Inflammatory macrophage (primary cell): ENCODE measurements around the gene GPR180.
A peak's percentile ranks its signal among the peaks of the same experiment; 100 is the strongest.
"Not testable (repeated sequence)": the region's sequence is repeated elsewhere in the genome, so short reads cannot be mapped to it uniquely, and the experiment has no call there.

Experiments
- DNase-seq, 2 donors: peaks; one replicate each; pipeline ENCODE4 v3.0.0-alpha.2; 2020 to 2022

GPR180 gene

GRCh38 chr13:94596575-94596971 lies 5.1 kb upstream of the GPR180 start:
- DNase-seq: no peak

GRCh38 chr13:94598281-94598680 lies 3.4 kb upstream of the GPR180 start:
- no peak for DNase-seq

- no peak for DNase-seq
Measured at GRCh38 chr13:94599877-94600276, 1.8 kb upstream of the GPR180 start.

DNA sequence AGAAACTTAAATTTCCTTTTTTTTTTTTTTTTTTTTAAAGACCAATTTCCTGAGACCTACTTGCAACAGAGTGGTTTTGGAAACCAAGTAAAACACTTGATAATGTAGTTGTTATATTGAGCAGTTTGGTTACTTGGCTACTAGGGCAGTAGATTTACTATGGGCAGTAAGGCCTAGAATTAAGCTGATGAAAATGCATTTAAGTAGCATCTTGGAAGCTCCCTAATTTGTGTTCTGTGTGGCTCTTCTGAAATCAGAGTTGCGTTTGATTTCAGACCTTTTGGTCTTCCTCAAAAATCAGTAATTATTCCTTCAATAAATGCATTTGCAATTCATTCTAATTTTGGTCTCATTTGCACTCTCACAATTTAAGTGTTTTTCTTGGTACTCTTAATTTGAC lies 810 bp downstream of the GPR180 start:
- no peak for DNase-seq

DNA sequence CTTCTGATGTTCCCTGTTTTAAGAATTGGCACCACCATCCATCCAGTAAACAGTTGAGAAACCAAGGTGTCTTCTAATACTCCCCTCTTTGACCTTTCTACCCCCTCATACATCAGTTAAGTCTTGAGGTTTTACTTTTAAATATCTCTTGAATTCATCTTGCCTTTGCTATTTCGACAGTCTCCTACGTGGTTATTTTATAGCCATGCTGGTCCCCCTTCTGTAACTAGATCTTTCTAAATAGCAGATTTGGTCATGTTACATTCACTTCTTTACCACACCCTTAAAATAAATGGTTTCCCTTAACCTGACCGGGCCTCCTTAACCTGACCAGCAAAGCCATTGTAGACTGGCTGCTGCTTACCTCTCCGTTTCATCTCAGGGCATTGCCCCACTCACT lies 5.4 kb downstream of the GPR180 start:
- no peak for DNase-seq

GRCh38 chr13:94607939-94608338 lies 6.3 kb downstream of the GPR180 start:
- no peak for DNase-seq

DNA sequence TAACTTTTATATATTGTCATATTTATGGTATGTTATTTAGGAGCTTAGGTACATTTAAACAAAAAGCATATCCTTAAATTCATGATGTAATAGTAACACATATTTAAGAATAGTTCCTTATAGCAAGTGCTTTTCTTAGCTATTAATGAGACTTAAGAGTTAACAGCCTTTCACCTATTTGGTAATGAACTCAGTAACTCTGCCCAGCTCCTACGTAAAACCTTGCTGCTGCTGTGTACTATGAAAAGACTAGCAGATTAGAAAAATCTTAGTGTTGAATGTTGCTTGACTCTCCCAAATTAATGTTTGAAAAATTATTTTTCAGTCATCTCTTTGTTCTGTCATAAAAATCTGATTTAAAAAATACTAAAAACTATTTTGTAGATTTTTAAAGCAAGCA lies 6.9 kb downstream of the GPR180 start:
- DNase-seq: no peak

GRCh38 chr13:94609196-94609595 lies 7.5 kb downstream of the GPR180 start:
- no peak for DNase-seq

DNA sequence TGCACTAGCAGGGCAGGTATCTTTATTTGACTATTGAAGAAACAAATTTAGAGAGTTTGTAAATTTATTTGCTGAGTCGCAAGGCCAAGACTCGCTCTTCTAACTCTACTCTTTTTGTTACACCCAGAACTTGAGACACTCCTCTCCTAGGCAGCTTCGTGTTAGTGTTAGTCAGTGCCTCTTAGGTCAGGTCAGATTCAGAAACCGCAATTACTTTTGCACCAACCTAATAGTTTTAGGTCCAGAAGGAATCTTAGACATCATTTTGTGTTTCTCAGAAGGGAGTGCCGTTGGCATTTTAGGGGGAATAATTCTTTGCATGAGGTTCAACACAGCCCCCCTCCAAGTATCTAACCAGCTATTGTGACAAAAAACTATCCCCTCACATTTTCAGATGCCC lies 8.8 kb downstream of the GPR180 start:
- DNase-seq: no peak

DNA sequence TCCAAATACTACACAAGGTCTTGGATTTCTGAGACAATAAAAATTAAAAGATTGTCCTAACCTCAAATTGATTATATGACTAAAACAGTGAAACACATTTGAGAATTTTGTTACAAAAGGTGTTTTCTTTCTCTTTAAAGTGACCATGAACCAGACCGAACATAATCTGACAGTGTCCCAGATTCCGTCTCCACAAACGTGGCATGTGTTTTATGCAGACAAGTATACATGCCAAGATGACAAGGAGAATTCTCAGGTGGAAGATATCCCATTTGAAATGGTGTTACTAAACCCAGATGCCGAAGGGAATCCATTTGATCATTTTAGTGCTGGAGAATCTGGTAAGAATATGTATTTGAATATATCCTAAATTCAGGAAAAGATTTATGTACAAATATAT lies 10.4 kb downstream of the GPR180 start:
- DNase-seq: no peak

DNA sequence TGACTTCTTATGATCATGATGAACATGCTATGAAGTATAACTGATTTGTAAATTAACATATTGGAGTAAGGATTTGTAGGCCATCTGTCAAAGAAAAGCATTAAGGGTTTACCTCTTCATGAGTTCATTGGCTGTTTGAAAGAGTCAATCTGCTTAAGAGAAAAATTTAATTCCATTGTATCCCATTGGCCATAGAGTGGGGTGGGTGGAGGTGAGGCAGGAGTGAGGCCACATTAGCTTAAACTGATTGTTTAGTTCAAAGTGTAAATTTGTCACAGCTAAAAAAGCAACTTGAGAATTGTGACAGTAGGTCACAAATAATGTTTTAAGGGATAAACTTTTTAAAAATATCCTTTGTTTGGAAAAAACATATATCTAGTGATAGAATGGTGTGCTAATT lies 11.4 kb downstream of the GPR180 start:
- no peak for DNase-seq

DNA sequence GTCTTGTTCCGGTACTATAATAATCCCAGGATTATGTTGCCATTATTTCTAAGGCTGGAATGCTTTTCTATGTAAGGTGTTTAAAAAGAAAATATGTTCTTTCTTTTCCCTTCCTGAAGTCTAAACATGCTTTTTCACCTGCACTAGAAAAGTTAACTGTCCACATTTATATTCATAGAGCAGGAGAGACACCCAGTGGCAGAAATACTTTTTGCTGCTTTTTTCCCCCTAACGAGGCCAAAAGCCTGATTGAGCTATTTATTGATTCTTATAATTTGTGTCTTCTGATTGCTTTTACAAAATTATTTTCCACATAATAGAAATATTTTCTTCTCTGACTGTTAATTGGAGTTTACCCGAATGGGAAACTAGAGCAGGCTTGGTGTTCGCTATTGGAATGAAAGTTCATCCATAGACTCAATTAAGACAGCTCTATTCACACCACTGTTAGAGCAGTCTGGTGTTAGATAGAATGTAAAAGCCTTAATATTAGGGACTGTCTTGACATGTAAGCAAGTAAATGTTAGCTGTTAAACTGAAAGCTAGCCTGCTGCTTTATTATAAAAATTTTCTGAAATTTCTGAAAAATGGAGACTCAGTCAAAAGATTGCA lies 15.8 kb downstream of the GPR180 start:
- peak; percentile 13 to 35 for DNase-seq

DNA sequence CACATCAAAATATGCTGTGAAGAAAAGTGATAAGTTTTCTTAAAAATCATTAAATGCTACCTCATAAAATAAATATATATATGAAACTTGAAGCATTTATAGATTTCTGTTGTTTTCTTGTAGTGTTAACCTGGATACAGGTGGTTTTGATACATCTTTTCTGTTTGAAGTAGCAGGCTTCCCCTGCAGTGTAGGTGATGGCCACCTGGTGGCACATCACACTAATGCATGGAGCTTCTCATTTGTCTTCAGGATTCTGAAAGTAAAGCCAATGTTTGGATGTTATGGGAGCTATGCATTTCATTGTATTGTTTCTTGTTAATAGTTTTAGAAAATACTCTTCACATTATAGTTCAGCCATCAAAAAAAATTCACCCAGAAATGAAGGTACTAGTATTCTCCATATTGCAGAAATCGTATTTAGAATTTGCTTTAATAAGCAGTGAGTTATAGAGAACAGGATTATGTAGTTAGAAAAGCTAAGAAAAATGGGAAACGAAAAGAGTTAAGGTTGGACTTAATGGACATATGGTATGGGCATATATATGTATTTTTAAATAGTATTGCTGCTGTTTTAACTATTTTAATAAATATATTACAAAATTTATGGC lies 18.7 kb downstream of the GPR180 start:
- DNase-seq: no peak

DNA sequence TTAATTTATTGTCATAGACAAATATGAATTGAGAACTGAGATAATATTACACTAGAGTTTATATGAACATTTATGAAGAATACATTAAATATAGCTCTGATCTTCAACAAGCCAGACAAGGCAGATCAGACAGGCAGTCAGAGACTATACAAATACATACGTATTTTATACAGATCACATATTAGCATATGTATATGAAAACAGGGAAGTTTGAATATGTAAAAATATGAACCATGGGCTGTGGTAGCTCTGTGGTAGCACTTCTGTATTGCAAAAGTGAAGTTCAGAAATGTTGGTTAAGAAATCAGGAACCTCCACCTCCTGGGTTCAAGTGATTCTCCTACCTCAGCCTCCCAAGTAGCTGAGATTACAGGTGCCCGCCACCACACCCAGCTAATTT lies 20.7 kb downstream of the GPR180 start:
- peak; percentile 21 to 43 for DNase-seq

DNA sequence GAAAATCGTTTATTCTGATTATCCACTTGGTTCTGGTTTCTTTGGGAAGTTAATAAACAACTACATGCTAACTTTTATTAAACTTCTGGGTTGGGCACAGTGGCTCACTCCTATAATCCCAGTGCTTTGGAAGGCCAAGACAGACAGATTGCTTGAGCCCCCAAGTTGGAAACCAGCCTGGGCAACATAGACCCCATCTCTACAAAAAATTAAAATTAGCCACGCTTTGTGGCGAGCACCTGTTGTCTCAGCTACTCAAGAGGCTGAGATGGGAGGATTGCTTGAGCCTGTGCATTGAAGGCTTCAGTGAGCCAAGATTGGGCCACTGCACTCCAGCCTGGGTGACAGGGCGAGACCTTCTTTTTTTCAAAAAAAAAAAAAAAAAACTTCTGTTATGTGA lies 21.7 kb downstream of the GPR180 start:
- DNase-seq: no peak

DNA sequence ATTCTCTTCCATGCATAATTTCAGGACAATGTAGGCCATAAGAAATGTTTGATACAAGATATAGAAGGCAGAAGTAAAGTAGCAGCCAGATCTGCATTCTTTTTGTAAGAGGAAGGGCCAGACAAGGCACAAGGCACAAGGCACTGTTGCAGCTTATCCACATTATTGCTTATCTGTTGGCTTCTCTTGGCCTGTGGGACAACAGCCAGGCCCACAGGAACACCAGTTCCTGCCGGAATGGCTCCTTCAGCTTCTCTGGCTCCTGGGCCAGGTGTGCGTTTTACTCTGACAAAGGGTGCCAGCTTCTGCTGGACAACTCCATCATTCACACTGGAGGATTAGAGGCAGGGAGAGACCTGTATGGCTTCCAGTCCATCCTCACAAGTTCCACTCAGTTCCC lies 29.2 kb downstream of the GPR180 start:
- no peak for DNase-seq

- DNase-seq: no peak
Measured at GRCh38 chr13:94632226-94632980, 30.7 kb downstream of the GPR180 start.

DNA sequence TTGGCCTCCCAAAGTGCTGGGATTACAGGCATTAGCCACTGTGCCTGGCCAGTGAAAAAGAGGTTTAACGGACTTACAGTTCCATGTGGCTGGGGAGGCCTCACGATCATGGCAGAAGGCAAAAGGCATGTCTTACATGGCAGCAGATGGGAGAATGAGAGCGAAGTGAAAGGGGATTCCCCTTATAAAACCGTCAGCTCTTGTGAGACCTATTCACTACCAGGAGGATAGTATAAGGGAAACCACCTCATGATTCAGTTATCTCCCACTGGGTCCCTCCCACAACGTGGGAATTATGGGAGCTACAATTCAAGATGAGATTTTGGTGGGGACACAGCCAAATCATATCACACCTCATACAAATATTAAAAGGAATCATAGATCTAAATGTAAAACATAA lies 34.4 kb downstream of the GPR180 start:
- not testable (repeated sequence) for DNase-seq

DNA sequence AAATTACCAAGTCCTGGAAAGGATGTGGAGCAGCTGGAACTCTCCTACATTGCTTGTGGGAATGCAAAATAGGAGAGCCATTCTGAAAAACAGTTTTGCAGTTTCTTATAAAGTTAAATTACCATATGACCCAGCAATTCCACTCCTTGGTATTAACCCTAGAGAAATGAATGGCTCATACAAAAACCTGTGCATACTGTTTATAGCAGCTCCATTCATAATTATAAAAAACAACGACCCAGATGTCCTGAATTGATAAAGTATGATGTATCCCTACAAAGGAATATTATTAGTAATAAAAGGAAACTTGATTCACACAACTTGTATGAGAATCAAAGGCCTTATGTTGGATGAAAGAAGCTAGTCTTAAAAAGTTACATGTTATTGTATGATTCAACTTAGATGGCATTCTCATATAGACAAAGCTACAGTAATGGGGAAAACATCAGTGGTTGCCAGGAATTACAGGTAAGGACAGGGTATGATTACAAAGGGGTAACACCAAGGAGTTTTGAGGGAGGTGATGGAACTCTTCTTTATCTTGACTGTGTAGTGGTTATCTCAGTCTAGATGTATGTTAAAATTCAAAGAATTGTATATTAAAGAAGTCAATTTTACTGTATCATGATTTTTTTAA lies 35.4 kb downstream of the GPR180 start:
- DNase-seq: no peak

- DNase-seq: not testable (repeated sequence)
Measured at GRCh38 chr13:94637677-94638076, 36.0 kb downstream of the GPR180 start.

- DNase-seq: no peak
Measured at GRCh38 chr13:94640721-94641120, 39.1 kb downstream of the GPR180 start.

DNA sequence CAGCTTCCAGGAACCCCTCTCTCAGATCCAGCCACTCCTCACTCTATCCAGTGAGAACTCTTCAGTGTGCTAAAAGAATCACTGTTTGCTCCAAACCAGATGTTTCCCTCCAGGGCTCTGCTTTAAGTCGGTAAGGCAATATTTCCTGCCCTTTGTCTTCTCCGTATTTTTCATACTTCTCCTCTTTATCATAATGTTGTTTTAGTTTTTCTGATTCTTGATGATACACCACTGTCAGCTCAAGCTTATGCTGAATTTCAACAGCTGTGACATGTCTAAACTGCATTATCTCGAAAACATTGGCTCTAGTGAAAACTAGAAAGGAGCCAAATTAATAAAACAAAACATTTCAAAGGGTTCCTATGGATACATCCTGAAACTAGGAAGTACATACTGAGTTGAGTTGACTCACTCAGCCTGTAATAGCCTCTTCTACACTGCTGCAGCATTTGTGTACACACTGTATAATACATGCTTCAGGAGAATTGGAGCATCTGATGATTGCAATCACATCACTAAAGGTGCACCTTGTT lies 39.8 kb downstream of the GPR180 start:
- no peak for DNase-seq

DNA sequence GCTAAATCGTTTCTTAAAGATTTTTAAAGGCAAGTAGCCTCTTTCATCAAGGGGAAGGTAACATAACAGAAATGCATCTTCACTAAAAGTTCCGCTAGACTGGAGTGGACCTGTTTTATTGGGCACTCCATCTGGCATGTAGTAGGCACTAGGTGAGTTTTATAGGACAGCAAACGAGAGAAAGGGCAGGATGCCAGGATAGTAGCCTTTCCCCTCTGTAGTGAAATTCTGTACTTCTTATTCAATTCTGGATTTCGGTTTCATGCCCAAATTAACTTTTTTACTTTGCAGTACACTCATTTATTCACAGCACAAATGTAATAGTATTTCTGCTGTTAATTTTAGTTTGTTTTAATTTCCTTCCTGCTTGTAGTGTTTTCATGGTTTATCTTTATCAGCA lies 45.2 kb downstream of the GPR180 start:
- no peak for DNase-seq
